ENCODE results near the gene ATRNL1. TPM values are rescaled to one million over a fixed set of nuclear protein-coding genes. Genes with fewer than 3 reads are reported as not detected.

ATRNL1 gene
- total and polyA plus RNA-seq, 5 donors, result 0.75 to 2.2 (median 2.0) TPM

- Histone ChIP-seq H3K4me1 (ENCODE audit: control insufficient read depth, insufficient read depth, low read length) (no peaks in the 10 kb centered on the region), H3K27ac (ENCODE audit: low read length) (no peak overlapping the region), H3K27me3 (ENCODE audit: control insufficient read depth, insufficient read depth) (no peaks in the 10 kb centered on the region), H3K9me3 (ENCODE audit: control insufficient read depth, low read length) (no peaks in the 10 kb centered on the region), H3K4me3 (ENCODE audit: low read length) (no peak overlapping the region)
- no peak for DNase-seq
- 95% methylated on average over 3 of the region's 3 CpGs for WGBS
- intact Hi-C loops (cut with DNase I), result no loop called here
- ATAC-seq, result no peak
Observed at GRCh38 chr10:115968236-115968635, 875.1 kb downstream of the ATRNL1 start.

GRCh38 chr10:115969591-115969990 lies 876.4 kb downstream of the ATRNL1 start:
- DNase-seq (no peak), ATAC-seq (peak; percentile 41 to 79)
- WGBS, result 64% methylated on average over 11 of the region's 11 CpGs
- Histone ChIP-seq H3K4me1 (ENCODE audit: control insufficient read depth, insufficient read depth, low read length) (no peaks in the 10 kb centered on the region), H3K9me3 (ENCODE audit: control insufficient read depth, low read length) (no peaks in the 10 kb centered on the region), H3K27ac (ENCODE audit: low read length) (no peak overlapping the region), H3K4me3 (ENCODE audit: low read length) (no peak overlapping the region), H3K27me3 (ENCODE audit: control insufficient read depth, insufficient read depth) (no peaks in the 10 kb centered on the region)
- intact Hi-C loops (cut with DNase I), result no loop called here

GRCh38 chr10:115971921-115972320 lies 878.8 kb downstream of the ATRNL1 start:
- no peak overlapping the region for H3K4me3 ChIP-seq (ENCODE audit: low read length)
- DNase-seq (no peak), ATAC-seq (peak in 1 of 2 donors; percentile 30)
- no peaks in the 10 kb centered on the region for H3K4me1 ChIP-seq (ENCODE audit: control insufficient read depth, insufficient read depth, low read length)
- H3K27ac ChIP-seq (ENCODE audit: low read length), result no peak overlapping the region
- no peaks in the 10 kb centered on the region for H3K27me3 ChIP-seq (ENCODE audit: control insufficient read depth, insufficient read depth)
- H3K9me3 ChIP-seq (ENCODE audit: control insufficient read depth, low read length), result no peaks in the 10 kb centered on the region
- WGBS, result 72% methylated on average over 6 of the region's 6 CpGs
- intact Hi-C loops (cut with DNase I), result no loop called here

- H3K9me3 ChIP-seq (ENCODE audit: control insufficient read depth, low read length), result no peaks in the 10 kb centered on the region
- no peak for DNase-seq
- no peaks in the 10 kb centered on the region for H3K27me3 ChIP-seq (ENCODE audit: control insufficient read depth, insufficient read depth)
- H3K4me1 ChIP-seq (ENCODE audit: control insufficient read depth, insufficient read depth, low read length), result no peaks in the 10 kb centered on the region
- intact Hi-C loops (cut with DNase I), result no loop called here
- no peak overlapping the region for H3K4me3 ChIP-seq (ENCODE audit: low read length)
- WGBS, result 85% methylated on average over 11 of the region's 11 CpGs
- no peak overlapping the region for H3K27ac ChIP-seq (ENCODE audit: low read length)
- ATAC-seq, result no peak
Observed at GRCh38 chr10:115972426-115972825, 879.3 kb downstream of the ATRNL1 start.

GRCh38 chr10:115974351-115974750 lies 881.2 kb downstream of the ATRNL1 start:
- ATAC-seq, result no peak
- 81% methylated on average over 4 of the region's 4 CpGs for WGBS
- no peak for DNase-seq
- H3K27ac ChIP-seq (ENCODE audit: low read length), result no peak overlapping the region
- H3K27me3 ChIP-seq (ENCODE audit: control insufficient read depth, insufficient read depth), result no peaks in the 10 kb centered on the region
- no peak overlapping the region for H3K4me3 ChIP-seq (ENCODE audit: low read length)
- intact Hi-C loops (cut with DNase I), result no loop called here
- H3K9me3 ChIP-seq (ENCODE audit: control insufficient read depth, low read length), result no peaks in the 10 kb centered on the region
- no peaks in the 10 kb centered on the region for H3K4me1 ChIP-seq (ENCODE audit: control insufficient read depth, insufficient read depth, low read length)

- Histone ChIP-seq H3K27me3 (ENCODE audit: control insufficient read depth, insufficient read depth) (no peaks in the 10 kb centered on the region), H3K9me3 (ENCODE audit: control insufficient read depth, low read length) (no peaks in the 10 kb centered on the region), H3K4me3 (ENCODE audit: low read length) (no peak overlapping the region), H3K4me1 (ENCODE audit: control insufficient read depth, insufficient read depth, low read length) (no peaks in the 10 kb centered on the region), H3K27ac (ENCODE audit: low read length) (no peak overlapping the region)
- DNase-seq (no peak), ATAC-seq (peak; percentile 14 to 37)
- 64% methylated on average over 9 of the region's 9 CpGs for WGBS
- intact Hi-C loops (cut with DNase I), result no loop called here
Observed at GRCh38 chr10:115974816-115975430, 881.8 kb downstream of the ATRNL1 start.

- intact Hi-C loops (cut with DNase I), result no loop called here
- H3K4me1 ChIP-seq (ENCODE audit: control insufficient read depth, insufficient read depth, low read length), result no peaks in the 10 kb centered on the region
- H3K4me3 ChIP-seq (ENCODE audit: low read length), result no peak overlapping the region
- ATAC-seq, result no peak
- 73% methylated on average over 4 of the region's 4 CpGs for WGBS
- H3K27me3 ChIP-seq (ENCODE audit: control insufficient read depth, insufficient read depth), result no peaks in the 10 kb centered on the region
- no peaks in the 10 kb centered on the region for H3K9me3 ChIP-seq (ENCODE audit: control insufficient read depth, low read length)
- no peak for DNase-seq
- no peak overlapping the region for H3K27ac ChIP-seq (ENCODE audit: low read length)
Observed at GRCh38 chr10:115975506-115975905, 882.3 kb downstream of the ATRNL1 start.

GRCh38 chr10:115976342-115976741 lies 883.2 kb downstream of the ATRNL1 start:
- 86% methylated on average over 5 of the region's 5 CpGs for WGBS
- H3K4me3 ChIP-seq (ENCODE audit: low read length), result no peak overlapping the region
- no peak for ATAC-seq
- no peaks in the 10 kb centered on the region for H3K9me3 ChIP-seq (ENCODE audit: control insufficient read depth, low read length)
- intact Hi-C loops (cut with DNase I), result no loop called here
- H3K27ac ChIP-seq (ENCODE audit: low read length), result no peak overlapping the region
- no peaks in the 10 kb centered on the region for H3K27me3 ChIP-seq (ENCODE audit: control insufficient read depth, insufficient read depth)
- H3K4me1 ChIP-seq (ENCODE audit: control insufficient read depth, insufficient read depth, low read length), result no peaks in the 10 kb centered on the region
- no peak for DNase-seq

GRCh38 chr10:115977855-115978254 lies 884.7 kb downstream of the ATRNL1 start:
- intact Hi-C loops (cut with DNase I), result no loop called here
- Histone ChIP-seq H3K4me1 (ENCODE audit: control insufficient read depth, insufficient read depth, low read length) (no peaks in the 10 kb centered on the region), H3K4me3 (ENCODE audit: low read length) (no peak overlapping the region), H3K27me3 (ENCODE audit: control insufficient read depth, insufficient read depth) (no peaks in the 10 kb centered on the region), H3K27ac (ENCODE audit: low read length) (no peak overlapping the region), H3K9me3 (ENCODE audit: control insufficient read depth, low read length) (no peaks in the 10 kb centered on the region)
- DNase-seq, result no peak
- WGBS, result 68% methylated on average over 3 of the region's 3 CpGs
- ATAC-seq, result no peak

- no peak overlapping the region for H3K27ac ChIP-seq (ENCODE audit: low read length)
- no peak for ATAC-seq
- no peak for DNase-seq
- H3K9me3 ChIP-seq (ENCODE audit: control insufficient read depth, low read length), result no peaks in the 10 kb centered on the region
- intact Hi-C loops (cut with DNase I), result no loop called here
- H3K4me3 ChIP-seq (ENCODE audit: low read length), result no peak overlapping the region
- no peaks in the 10 kb centered on the region for H3K27me3 ChIP-seq (ENCODE audit: control insufficient read depth, insufficient read depth)
- 67% methylated on average over 1 of the region's 1 CpG for WGBS
- H3K4me1 ChIP-seq (ENCODE audit: control insufficient read depth, insufficient read depth, low read length), result no peaks in the 10 kb centered on the region
Observed at GRCh38 chr10:115979576-115979975, 886.4 kb downstream of the ATRNL1 start.

- Histone ChIP-seq H3K27me3 (ENCODE audit: control insufficient read depth, insufficient read depth) (no peaks in the 10 kb centered on the region), H3K9me3 (ENCODE audit: control insufficient read depth, low read length) (no peaks in the 10 kb centered on the region), H3K4me1 (ENCODE audit: control insufficient read depth, insufficient read depth, low read length) (no peaks in the 10 kb centered on the region), H3K27ac (ENCODE audit: low read length) (no peak overlapping the region), H3K4me3 (ENCODE audit: low read length) (no peak overlapping the region)
- 62% methylated on average over 2 of the region's 2 CpGs for WGBS
- ATAC-seq, result no peak
- intact Hi-C loops (cut with DNase I), result no loop called here
- no peak for DNase-seq
Observed at GRCh38 chr10:115980470-115980869, 887.3 kb downstream of the ATRNL1 start.

GRCh38 chr10:115981081-115981480 lies 887.9 kb downstream of the ATRNL1 start:
- no peak for DNase-seq
- no peaks in the 10 kb centered on the region for H3K4me1 ChIP-seq (ENCODE audit: control insufficient read depth, insufficient read depth, low read length)
- peak overlapping the region; percentile 2 for H3K4me3 ChIP-seq (ENCODE audit: low read length)
- intact Hi-C loops (cut with DNase I), result no loop called here
- WGBS, result 54% methylated on average over 8 of the region's 8 CpGs
- H3K9me3 ChIP-seq (ENCODE audit: control insufficient read depth, low read length), result no peaks in the 10 kb centered on the region
- peak in 1 of 2 donors; percentile 37 for ATAC-seq
- H3K27me3 ChIP-seq (ENCODE audit: control insufficient read depth, insufficient read depth), result no peaks in the 10 kb centered on the region
- H3K27ac ChIP-seq (ENCODE audit: low read length), result no peak overlapping the region

Data from right cardiac atrium (tissue), 5 donors.